Smooth muscle cell of the pulmonary artery (primary cell): ENCODE measurements around the gene SECISBP2. TPM values are rescaled to one million over a fixed set of nuclear protein-coding genes. Genes with fewer than 3 reads are reported as not detected.

Experiments
- total RNA-seq: library from RNA; depleted of rRNA; stranded (reverse); fragments of >200 nt; gene quantifications from 2 replicates; pipeline ENCODE4 v1.2.3, GENCODE V29; 2014

The SECISBP2 gene, protein sequence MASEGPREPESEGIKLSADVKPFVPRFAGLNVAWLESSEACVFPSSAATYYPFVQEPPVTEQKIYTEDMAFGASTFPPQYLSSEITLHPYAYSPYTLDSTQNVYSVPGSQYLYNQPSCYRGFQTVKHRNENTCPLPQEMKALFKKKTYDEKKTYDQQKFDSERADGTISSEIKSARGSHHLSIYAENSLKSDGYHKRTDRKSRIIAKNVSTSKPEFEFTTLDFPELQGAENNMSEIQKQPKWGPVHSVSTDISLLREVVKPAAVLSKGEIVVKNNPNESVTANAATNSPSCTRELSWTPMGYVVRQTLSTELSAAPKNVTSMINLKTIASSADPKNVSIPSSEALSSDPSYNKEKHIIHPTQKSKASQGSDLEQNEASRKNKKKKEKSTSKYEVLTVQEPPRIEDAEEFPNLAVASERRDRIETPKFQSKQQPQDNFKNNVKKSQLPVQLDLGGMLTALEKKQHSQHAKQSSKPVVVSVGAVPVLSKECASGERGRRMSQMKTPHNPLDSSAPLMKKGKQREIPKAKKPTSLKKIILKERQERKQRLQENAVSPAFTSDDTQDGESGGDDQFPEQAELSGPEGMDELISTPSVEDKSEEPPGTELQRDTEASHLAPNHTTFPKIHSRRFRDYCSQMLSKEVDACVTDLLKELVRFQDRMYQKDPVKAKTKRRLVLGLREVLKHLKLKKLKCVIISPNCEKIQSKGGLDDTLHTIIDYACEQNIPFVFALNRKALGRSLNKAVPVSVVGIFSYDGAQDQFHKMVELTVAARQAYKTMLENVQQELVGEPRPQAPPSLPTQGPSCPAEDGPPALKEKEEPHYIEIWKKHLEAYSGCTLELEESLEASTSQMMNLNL
- total RNA-seq, result 23.2 and 27.0 TPM in 2 replicates

GRCh38 chr9:89318123-89319014 lies at the start of gene SECISBP2:
SECISBP2 (plus strand) TSS chr9:89318500; CDS start chr9:89318577, 77 bp downstream.

GRCh38 chr9:89310475-89311345 lies 7.6 kb upstream of the SECISBP2 start, which contains the start of gene CKS2:
CKS2 (plus strand) TSS chr9:89311195; CDS start chr9:89311293, 98 bp downstream.

Other genes with a start within 250 kb of the SECISBP2 start
- gene SHC3, start 139.7 kb upstream of the SECISBP2 start, total RNA-seq, result 12.6 and 57.2 TPM in 2 replicates
- gene CKS2, start 7.3 kb upstream of the SECISBP2 start, total RNA-seq, result 23.7 and 41.8 TPM in 2 replicates
- gene SEMA4D, start 179.6 kb downstream of the SECISBP2 start, total RNA-seq, result 0.07 and 0.78 TPM in 2 replicates